CD4-positive, alpha-beta T cell treated with Interleukin-17A for 4 hours (primary cell): Measurements from ENCODE around the gene ZBP1.

ENCODE experiments used
- DNase-seq: peaks from one replicate; pipeline ENCODE4 v3.0.0-alpha.2; 2020; ENCODE audit warnings: mixed read lengths

Gene ZBP1

GRCh38 chr20:57583289-57584257 lies 36.7 kb downstream of the ZBP1 start:
- no peak for DNase-seq

- DNase-seq: no peak
These were observed 37.6 kb downstream of the ZBP1 start for GRCh38 chr20:57582432-57583288.

DNA sequence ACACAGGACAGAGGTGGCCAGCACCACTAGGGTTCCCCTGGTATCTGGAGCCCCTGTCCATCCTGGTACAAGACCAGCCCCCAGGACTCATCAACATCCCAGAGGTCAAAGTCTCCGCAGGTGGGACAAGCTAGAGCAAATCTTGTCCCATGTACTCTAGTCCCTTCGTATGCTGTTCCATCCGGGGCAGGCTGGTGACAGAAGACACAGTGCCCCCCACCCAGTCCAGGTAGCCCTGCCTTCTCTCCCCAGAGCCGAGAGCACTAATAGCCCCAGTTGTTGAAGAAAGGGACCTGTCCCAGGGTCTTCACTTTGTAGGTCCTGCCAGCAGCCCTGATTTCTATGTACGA lies 38.2 kb downstream of the ZBP1 start:
- DNase-seq: no peak

GRCh38 chr20:57581202-57582028 lies 38.8 kb downstream of the ZBP1 start:
- DNase-seq: no peak

DNA sequence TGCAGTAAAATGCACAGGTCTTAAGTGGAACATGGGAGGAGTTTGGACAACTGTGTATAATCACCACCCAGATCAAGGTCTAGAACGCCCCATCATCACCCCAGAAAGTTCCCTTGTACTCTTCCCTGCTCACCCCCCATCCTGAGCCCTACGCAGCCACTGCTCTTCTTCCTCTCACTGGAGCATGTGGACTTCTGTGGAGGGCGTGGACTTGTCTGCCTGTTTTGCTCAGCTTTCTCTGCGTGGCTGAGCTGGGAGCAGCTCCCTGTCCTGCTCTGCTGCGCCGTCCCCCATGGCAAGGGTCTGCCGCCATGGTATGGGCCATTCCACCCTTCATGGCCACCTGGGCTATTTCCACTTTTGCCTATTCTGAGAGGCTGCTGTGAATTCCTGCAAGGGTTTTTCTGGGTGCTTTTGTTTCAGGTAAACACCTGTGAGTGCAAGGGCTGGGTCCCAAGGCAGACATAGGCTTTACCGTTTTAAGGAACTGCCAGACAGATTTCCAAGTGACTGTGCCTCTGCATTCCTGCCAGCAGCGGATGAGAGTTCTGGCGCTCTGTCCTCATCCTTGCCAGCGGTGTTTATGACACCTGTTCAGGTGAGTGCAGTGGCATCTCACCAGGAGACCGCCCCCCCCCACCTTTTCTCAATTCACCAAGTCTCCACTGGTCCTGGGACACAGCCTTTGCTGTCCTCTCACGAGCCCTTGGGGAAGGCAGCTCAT lies 39.6 kb downstream of the ZBP1 start:
- no peak for DNase-seq

DNA sequence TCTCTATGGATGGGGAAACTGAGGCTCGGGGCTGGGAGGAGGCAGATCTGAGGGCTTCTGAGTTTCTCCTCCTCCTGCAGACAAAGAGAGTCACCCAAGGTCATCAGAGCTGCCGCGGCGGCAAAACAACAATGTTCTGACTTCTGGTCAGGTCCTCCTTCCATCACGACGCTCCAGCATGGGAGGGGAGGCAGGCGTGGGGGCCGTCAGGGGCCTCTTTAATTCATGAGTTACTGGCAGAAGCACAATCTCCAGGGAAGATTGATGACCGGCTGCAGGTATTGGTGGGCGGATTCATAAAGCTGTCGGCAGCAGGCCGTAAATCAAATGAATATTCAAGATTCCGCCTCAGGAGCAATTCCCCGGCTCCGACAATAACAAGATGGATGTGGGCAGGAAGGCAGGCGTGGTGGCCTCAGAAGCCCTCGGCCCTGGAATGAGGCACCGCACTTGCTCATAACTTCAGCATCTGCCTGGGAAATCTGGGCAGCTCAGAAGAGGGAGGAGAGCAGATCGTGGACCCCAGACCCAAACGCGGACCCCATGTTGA lies 40.3 kb downstream of the ZBP1 start:
- no peak for DNase-seq

GRCh38 chr20:57579331-57579897 lies 40.8 kb downstream of the ZBP1 start:
- no peak for DNase-seq

- no peak for DNase-seq
These were observed 41.6 kb downstream of the ZBP1 start for GRCh38 chr20:57578476-57579165.

- DNase-seq: no peak
These were observed 42.3 kb downstream of the ZBP1 start for GRCh38 chr20:57577679-57578475.

DNA sequence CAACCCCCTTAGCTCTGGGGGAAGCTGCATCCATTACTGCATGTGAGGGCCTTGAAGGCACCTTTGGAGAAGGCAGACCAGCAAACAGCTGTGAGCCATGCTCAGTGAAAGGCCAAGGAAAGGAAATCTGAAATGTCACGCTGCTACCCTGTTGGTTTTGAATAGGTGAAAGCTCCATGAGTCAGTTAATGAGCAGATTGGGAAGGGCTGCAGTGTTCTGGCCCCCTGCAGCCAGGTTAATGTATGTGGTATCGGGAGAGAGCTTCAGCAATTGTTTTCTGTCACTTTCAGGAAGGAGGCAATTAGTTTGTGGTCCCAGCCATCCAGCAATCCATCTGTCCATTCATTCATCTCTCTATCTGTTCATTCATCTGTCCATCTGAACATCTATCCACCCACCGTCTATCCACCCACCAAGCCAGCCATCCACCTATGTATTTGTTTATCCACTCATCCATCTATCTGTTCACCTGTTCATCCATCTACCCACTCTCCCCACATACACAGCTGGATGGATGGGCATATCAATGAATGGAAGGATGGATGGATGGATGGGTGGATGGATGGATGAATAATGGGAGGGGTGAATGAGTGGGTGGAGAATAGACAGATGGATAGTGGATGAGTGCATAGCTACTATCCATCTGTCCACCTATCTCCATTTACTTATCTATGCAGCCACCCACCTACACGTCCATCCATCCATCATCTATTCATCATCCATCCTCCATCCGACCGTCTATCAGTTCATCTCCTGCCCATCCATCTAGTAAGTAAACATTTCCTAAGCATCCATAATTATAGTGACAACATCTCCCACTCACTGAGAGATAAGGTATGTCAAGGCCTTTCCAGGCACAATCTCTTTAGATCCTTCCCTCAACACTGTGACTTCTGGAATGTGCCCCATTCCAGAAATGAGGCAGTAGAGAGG lies 43.3 kb downstream of the ZBP1 start:
- DNase-seq: no peak

- DNase-seq: no peak
These were observed 44.2 kb downstream of the ZBP1 start for GRCh38 chr20:57576002-57576401.

- DNase-seq: no peak
These were observed 45.3 kb downstream of the ZBP1 start for GRCh38 chr20:57574954-57575353.

DNA sequence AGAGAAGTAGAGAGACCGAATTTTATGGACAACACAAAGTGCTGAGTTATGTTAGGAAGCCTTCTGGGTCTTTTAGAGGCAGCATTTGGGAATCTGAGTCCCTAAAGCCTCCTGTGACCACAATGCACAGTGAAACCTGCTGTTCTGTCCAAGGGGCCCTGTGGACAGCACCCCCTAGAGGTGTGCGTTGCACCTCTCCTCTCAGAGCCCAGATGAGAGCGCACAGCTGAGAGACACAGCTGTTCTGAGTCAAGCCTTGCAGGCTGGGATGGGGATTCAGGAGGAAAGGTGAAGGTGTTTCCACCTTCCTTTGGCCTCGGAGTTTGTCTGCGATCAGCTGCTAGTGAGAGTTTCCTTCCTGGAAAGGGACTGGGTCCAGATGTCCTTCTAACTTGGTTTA lies 46.3 kb downstream of the ZBP1 start:
- DNase-seq: no peak

GRCh38 chr20:57573242-57573641 lies 47.0 kb downstream of the ZBP1 start:
- DNase-seq: no peak

DNA sequence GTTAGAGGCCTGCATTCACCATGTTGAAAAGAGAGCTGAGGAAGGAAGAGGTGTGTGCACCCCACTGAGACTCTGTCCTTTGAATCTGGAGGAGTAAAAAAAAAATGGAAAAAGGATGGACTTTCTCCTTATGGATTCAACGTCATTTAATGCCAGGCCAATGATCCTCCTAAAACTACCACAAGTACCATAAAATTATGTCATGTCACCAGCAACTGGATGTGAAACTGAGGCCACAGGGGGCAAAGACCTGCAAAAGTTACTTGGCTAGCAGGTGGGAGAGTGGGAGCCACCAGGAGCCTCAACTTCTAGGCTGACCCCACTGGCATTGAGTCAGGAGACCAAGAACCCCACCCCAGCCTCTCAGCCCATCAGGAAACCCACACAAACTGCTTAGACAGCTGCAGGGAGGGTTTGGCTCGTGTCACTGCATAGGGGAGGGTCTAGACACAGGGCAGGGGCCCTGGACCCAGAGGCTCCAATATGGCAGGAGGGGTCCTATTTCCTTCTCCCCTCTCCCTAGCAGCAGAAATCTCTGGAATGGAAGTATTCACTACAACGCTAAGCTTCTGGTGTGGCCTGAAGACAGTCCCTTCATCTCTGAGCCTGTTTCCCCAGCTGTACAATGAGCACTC lies 48.3 kb downstream of the ZBP1 start:
- no peak for DNase-seq

DNA sequence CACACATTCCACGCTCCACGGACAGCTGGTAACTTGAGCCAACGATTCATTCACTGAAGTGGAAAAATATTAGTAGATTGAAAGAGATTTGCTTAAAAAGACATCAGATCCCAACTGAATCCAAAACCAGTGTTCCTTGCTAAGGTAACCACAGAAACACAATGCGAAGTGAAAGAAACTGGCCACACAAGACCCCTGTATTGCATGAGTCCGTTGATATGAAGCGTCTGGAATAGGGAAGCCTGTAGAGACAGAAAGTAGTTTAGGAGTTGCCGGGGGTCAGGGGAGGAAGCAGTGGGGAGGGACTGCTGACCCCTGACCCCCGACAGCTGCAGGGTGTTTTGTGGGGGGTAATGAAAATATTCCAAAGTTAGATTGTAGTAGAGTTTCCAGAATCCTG lies 49.3 kb downstream of the ZBP1 start:
- DNase-seq: no peak

GRCh38 chr20:57570145-57570850 lies 49.9 kb downstream of the ZBP1 start:
- DNase-seq: no peak

DNA sequence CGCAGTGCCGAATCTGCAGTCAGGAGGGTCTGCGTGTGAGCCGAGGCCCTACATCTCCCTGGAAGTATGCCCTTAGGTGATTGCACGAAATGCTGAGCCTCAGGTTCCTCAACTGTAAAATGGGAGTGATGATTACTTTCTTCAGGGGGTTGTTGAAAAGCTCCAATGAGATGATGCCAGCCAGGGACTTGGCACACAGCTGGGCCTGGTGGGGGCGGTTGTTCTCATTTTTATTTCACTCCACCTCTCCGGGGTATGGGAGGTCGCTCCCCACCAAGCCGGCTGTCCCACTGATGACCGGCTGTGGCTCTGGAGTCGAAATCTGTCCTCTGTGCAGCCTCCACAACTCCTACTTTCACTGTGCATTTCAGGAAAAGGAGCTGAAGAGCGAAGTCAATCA lies 51.3 kb downstream of the ZBP1 start:
- DNase-seq: no peak
